ENCODE data around the gene CLPSL1. TPM values are rescaled to one million over a fixed set of nuclear protein-coding genes. Genes with fewer than 3 reads are reported as not detected.
A peak's percentile ranks its signal among the peaks of the same experiment; 100 is the strongest.

Gene CLPSL1
- total RNA-seq = not detected in 2 replicates
- total RNA-seq (2013) = not detected
- not detected in 2 replicates for polyA plus RNA-seq
- polyA minus RNA-seq = not detected in 2 replicates

- 100% methylated on average over 2 of the region's 7 CpGs for WGBS (ENCODE audit: insufficient coverage)
- DNase-seq (no peak), ATAC-seq (ENCODE audit: low read depth) (no peak)
- Mint-ChIP-seq H3K27me3 (peaks cover 27% of the 10 kb centered on the region), H3K4me3 (no peak within 1 kb of the TSS), H3K4me1 (peaks cover 13% of the 10 kb centered on the region), H3K9me3 (ENCODE audit: insufficient read depth) (no peaks in the 10 kb centered on the region), H3K27ac (no peak within 1 kb of the TSS)
- no peaks in the 10 kb centered on the region for H3K9me3 ChIP-seq (ENCODE audit: control extremely low read depth in 1 of 3, control insufficient read depth in 2 of 3, insufficient read depth in 1 of 3, low read length in 2 of 3)
- intact Hi-C loops (cut with micrococcal nuclease) = no loop called here
- TF ChIP-seq CTCF (IDR thresholded peaks at IDR 0.05) (no peak), EZH2 (IDR thresholded peaks at IDR 0.05; ENCODE audit: borderline replicate concordance, insufficient read depth, low read depth, low read length, poor library complexity, severe bottlenecking) (no peak)
- H4K20me1 ChIP-seq (ENCODE audit: control insufficient read depth, insufficient read depth, low read length, poor library complexity, severe bottlenecking) = no peaks in the 10 kb centered on the region
- no peaks in the 10 kb centered on the region for H3K79me2 ChIP-seq (ENCODE audit: control insufficient read depth, insufficient read depth, low read length)
- no peak within 1 kb of the TSS for H3K27ac ChIP-seq (ENCODE audit: low read length in 2 of 2)
- no peak within 1 kb of the TSS for H3K4me3 ChIP-seq (ENCODE audit: control extremely low read depth in 1 of 5, extremely low read depth in 1 of 5, insufficient read depth in 1 of 5, low read depth in 2 of 5, low read length in 4 of 5)
- H3K4me2 ChIP-seq (replicated peaks; ENCODE audit: low read depth, low read length, poor library complexity, severe bottlenecking) = no peak within 1 kb of the TSS
- H3K4me1 ChIP-seq (ENCODE audit: control insufficient read depth in 2 of 2, insufficient read depth in 2 of 2, low read length in 2 of 2) = peaks cover 6 to 16% of the 10 kb centered on the region in 2 donors
- H3K36me3 ChIP-seq (replicated peaks in 1 of 2; ENCODE audit: control extremely low read depth in 1 of 2, control insufficient read depth in 1 of 2, extremely low read depth in 1 of 2, insufficient read depth in 2 of 2, low read length in 1 of 2) = no peaks in the 10 kb centered on the region
- ChIA-PET POLR2A (no interaction called here), CTCF (no interaction called here)
- H2AFZ ChIP-seq (ENCODE audit: insufficient read depth, low read depth, low read length, poor library complexity, severe bottlenecking) = no peak within 1 kb of the TSS
- no peak within 1 kb of the TSS for H3K9ac ChIP-seq (ENCODE audit: low read length)
- peaks cover 0 to 12% (median 0%) of the 10 kb centered on the region in 4 experiments for H3K27me3 ChIP-seq (replicated peaks in 1 of 4; ENCODE audit: control extremely low read depth in 1 of 4, control insufficient read depth in 3 of 4, insufficient read depth in 4 of 4, low read length in 3 of 4)
Measured at GRCh38 chr6:35780719-35781118, at the start of gene CLPSL1. CLPSL1 (plus strand) TSS chr6:35781019; CDS start chr6:35781111, 92 bp downstream.

GRCh38 chr6:35731414-35731735 lies 49.4 kb upstream of the CLPSL1 start:
- H3K4me3 Mint-ChIP-seq = peak overlapping the region; percentile 94
- DNase-seq (peak; percentile 96), ATAC-seq (ENCODE audit: low read depth) (peak; percentile 72)
- Histone ChIP-seq H3K4me1 (ENCODE audit: control insufficient read depth in 2 of 2, insufficient read depth in 2 of 2, low read length in 2 of 2) (peaks cover 53 to 63% of the 10 kb centered on the region in 2 donors), H3K27ac (ENCODE audit: low read length in 2 of 2) (peak overlapping the region; percentile 94 to 99), H3K79me2 (ENCODE audit: control insufficient read depth, insufficient read depth, low read length) (no peaks in the 10 kb centered on the region), H3K9me3 (ENCODE audit: control extremely low read depth in 1 of 3, control insufficient read depth in 2 of 3, insufficient read depth in 1 of 3, low read length in 2 of 3) (no peaks in the 10 kb centered on the region), H2AFZ (ENCODE audit: insufficient read depth, low read depth, low read length, poor library complexity, severe bottlenecking) (peak overlapping the region; percentile 82), H3K36me3 (replicated peaks in 1 of 2; ENCODE audit: control extremely low read depth in 1 of 2, control insufficient read depth in 1 of 2, extremely low read depth in 1 of 2, insufficient read depth in 2 of 2, low read length in 1 of 2) (no peaks in the 10 kb centered on the region), H3K4me3 (ENCODE audit: control extremely low read depth in 1 of 5, extremely low read depth in 1 of 5, insufficient read depth in 1 of 5, low read depth in 2 of 5, low read length in 4 of 5) (peak overlapping the region; percentile 39 to 99 (median 92)), H3K27me3 (replicated peaks in 1 of 4; ENCODE audit: control extremely low read depth in 1 of 4, control insufficient read depth in 3 of 4, insufficient read depth in 4 of 4, low read length in 3 of 4) (peaks cover 0 to 7% (median 0%) of the 10 kb centered on the region in 4 experiments), H3K9ac (ENCODE audit: low read length) (peak overlapping the region; percentile 93), H4K20me1 (ENCODE audit: control insufficient read depth, insufficient read depth, low read length, poor library complexity, severe bottlenecking) (no peaks in the 10 kb centered on the region), H3K4me2 (replicated peaks; ENCODE audit: low read depth, low read length, poor library complexity, severe bottlenecking) (peak overlapping the region; percentile 89)
- WGBS (ENCODE audit: insufficient coverage) = 0% methylated on average over 17 of the region's 23 CpGs
- ChIA-PET CTCF (interaction anchor here (0.9 to 12.6 kb wide), 5 partner anchors 11 to 150 kb away, joined by 3 to 369 read pairs (median 11); partner anchors contain the start of gene FKBP5), POLR2A (interaction anchor here (0.6 to 1.4 kb wide), 6 partner anchors 12 to 367 kb away, joined by 3 to 6 read pairs (median 4); no protein-coding TSS in a partner anchor)
- H3K27me3 Mint-ChIP-seq = peaks cover 6% of the 10 kb centered on the region
- H3K27ac Mint-ChIP-seq = peak overlapping the region; percentile 96
- intact Hi-C loops (cut with micrococcal nuclease) = loop anchor here (5.0 kb wide), 1 partner anchor 264 kb away; the partner anchor contains the start of gene RPL10A
- no peak for TF ChIP-seq CTCF (IDR thresholded peaks at IDR 0.05)
- TF ChIP-seq EZH2 (IDR thresholded peaks at IDR 0.05; ENCODE audit: borderline replicate concordance, insufficient read depth, low read depth, low read length, poor library complexity, severe bottlenecking) = no peak
- no peaks in the 10 kb centered on the region for H3K9me3 Mint-ChIP-seq (ENCODE audit: insufficient read depth)
- H3K4me1 Mint-ChIP-seq = peaks cover 65% of the 10 kb centered on the region
